Spleen (tissue), 11 donors: ENCODE data around the gene LSM11. TPM values are rescaled to one million over a fixed set of nuclear protein-coding genes. Genes with fewer than 3 reads are reported as not detected.

Experiments
- DNase-seq: peaks from one replicate; pipeline ENCODE4 v3.0.0-alpha.2; 2020
- H3K27ac ChIP-seq, 8 donors: fragments of 200-600 bp; sonication (generic) in 7 of 8; 1 replicate in 4 of 8; 2 replicates in 4 of 8; pipeline versions ENCODE4 v1.5.0 to v1.8.0; 2016 to 2021; ENCODE audit warnings: inconsistent platforms in 4 of 8, mild to moderate bottlenecking in 4 of 8, moderate library complexity in 1 of 8
- H3K27me3 ChIP-seq, 7 donors: fragments of 200-600 bp; sonication (generic) in 6 of 7; replicated peaks in 1 of 7; 1 replicate in 4 of 7; 2 replicates in 3 of 7; pipeline versions ENCODE4 v1.5.0 to v1.8.0; 2016 to 2021; ENCODE audit warnings: inconsistent platforms in 3 of 7, mild to moderate bottlenecking in 1 of 7
- H3K36me3 ChIP-seq, 6 donors: fragments of 200-600 bp; sonication (generic) in 5 of 6; 1 replicate in 4 of 6; 2 replicates in 2 of 6; pipeline versions ENCODE4 v1.5.0 to v1.8.0; 2016 to 2021; ENCODE audit warnings: inconsistent platforms in 2 of 6
- H3K4me1 ChIP-seq, 6 donors: fragments of 200-600 bp; sonication (generic) in 5 of 6; 1 replicate in 3 of 6; 2 replicates in 3 of 6; pipeline versions ENCODE4 v1.5.0 to v1.8.0; 2016 to 2021; ENCODE audit warnings: inconsistent platforms in 3 of 6
- H3K4me3 ChIP-seq, 8 donors: fragments of 200-600 bp; sonication (generic) in 7 of 8; 1 replicate in 4 of 8; 2 replicates in 4 of 8; pipeline versions ENCODE4 v1.5.0 to v1.8.0; 2016 to 2021; ENCODE audit warnings: inconsistent platforms in 4 of 8, mild to moderate bottlenecking in 4 of 8, moderate library complexity in 2 of 8
- H3K9me3 ChIP-seq, 8 donors: fragments of 200-600 bp; sonication (generic) in 7 of 8; 1 replicate in 4 of 8; 2 replicates in 4 of 8; pipeline versions ENCODE4 v1.5.0 to v1.8.0; 2016 to 2021; ENCODE audit warnings: inconsistent platforms in 4 of 8
- POLR2A ChIP-seq, 3 donors: fragments of 450-650 bp; IDR thresholded peaks; one replicate each; pipeline ENCODE4 v1.5.1; 2017; ENCODE audit warnings: antibody characterized with exemption in 3 of 3, mild to moderate bottlenecking in 1 of 3
- POLR2AphosphoS5 ChIP-seq, 3 donors: sonication (generic); formaldehyde crosslinking; IDR thresholded peaks; one replicate each; pipeline ENCODE4 v1.5.1; 2017; ENCODE audit warnings: antibody characterized with exemption in 3 of 3
- WGBS, 5 donors: extraction: QIAGEN DNeasy Blood & Tissue Kit in 3 of 5; methylation state at CpG; one replicate each; pipeline versions ENCODE4 v1.1.5 to v1.1.7; 2013 to 2018; 5-methylcytosine and 5-hydroxymethylcytosine counted together
- intact Hi-C: fragments of 100-400 bp; cut with DNase I; formaldehyde crosslinking; loops from one replicate; pipeline ENCODE4 v1.15.0; 2023; ENCODE audit warnings: low total_unique reads
- polyA plus RNA-seq, 3 donors: library from polyadenylated mRNA; stranded (reverse); fragments of 200-250 nt; gene quantifications; one replicate each; pipeline ENCODE4 v1.2.1, GENCODE V29; 2013
- total RNA-seq, 7 donors: library from RNA; depleted of rRNA in 3 of 7; stranded (reverse); fragments of >200 nt in 3 of 7; fragmentation: NEBNext Ultra II Directional in 4 of 7; extraction: Animal tissue kit (Norgen Biotek cat#: 25700) in 4 of 7; gene quantifications; one replicate each; pipeline versions ENCODE4 v1.1.0 to v1.2.1, GENCODE V29; 2016 to 2021
- TF ChIP-seq, protein P1 (sequence below), 11 experiments: fragments of 200-600 bp in 7 of 11; fragments of 450-650 bp in 4 of 11; sonication (generic) in 4 of 11; IDR thresholded peaks in 8 of 11; conservative IDR thresholded peaks in 3 of 11; 1 replicate in 7 of 11; 2 replicates in 4 of 11; pipeline versions ENCODE4 v1.4.0 to v1.8.0; 2016 to 2021; ENCODE audit warnings: antibody characterized with exemption in 11 of 11, inconsistent platforms in 4 of 11, mild to moderate bottlenecking in 1 of 11
- donor health status: healthy with polysubstance abuse.
- donor health status: DM: no; HTN: no; CAD: no; lungs with moderate emphysema.
- donor health status: DM: no; HTN: no; CAD: no.
- donor health status: Bipolar disorder and iron deficiency.
- donor health status: healthy.
- donor health status: DM: no; HTN: no; CAD: no.
- donor health status: DM: yes; HTN: yes; CAD: no.

The LSM11 gene
- total and polyA plus RNA-seq, 10 donors: 1.2 to 4.6 (median 3.2) TPM

DNA sequence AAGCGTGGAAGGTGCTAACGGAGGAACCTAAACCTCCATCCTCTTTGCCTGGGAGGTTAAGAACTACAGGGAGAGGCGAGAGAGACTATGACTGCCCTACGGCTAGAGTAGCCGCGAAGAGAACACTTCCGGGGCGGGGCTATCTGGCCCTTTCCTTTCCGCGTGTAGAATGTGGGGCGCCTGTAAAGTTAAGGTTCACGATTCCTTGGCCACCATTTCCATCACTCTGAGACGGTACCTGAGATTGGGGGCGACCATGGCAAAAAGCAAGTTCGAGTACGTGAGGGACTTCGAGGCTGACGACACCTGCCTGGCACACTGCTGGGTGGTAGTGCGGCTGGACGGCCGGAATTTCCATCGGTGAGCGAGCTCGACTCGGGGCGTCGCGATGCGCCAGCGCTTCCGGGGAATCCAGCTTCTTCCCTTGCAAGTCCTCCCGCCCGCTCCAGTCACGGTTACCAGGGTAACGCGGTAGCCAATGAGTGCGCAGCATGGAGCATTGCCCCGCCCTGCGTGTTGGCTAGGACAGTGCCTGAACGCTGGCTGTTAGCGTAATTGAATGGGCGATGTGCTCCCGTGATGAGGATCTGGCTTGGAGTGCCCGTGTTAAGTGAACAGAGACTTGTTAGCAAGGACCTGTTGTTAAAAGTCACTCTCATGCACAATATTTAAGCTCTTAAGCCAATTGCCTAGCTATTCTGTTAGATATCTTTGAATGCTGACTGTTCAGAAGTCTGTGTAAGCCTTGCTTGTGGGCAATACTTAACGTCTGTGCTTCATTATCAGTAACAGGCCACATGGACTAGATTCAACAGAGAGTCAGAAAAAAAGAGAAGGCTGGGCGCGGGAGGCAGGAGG lies 12.0 kb upstream of the LSM11 start, which contains the start of gene THG1L:
TSS of gene THG1L (plus strand) at position 149 of the 858 bp plus-strand sequence. CDS start at position 170, 21 bp downstream.
- Histone ChIP-seq H3K36me3 (peaks cover 0 to 39% (median 20%) of the 10 kb centered on the region in 6 donors), H3K27ac (peak within 1 kb of the TSS; percentile 76 to 95 (median 94)), H3K9me3 (no peaks in the 10 kb centered on the region), H3K4me1 (peaks cover 8 to 33% (median 21%) of the 10 kb centered on the region in 6 donors), H3K4me3 (peak within 1 kb of the TSS; percentile 67 to 89 (median 76)), H3K27me3 (no peaks in the 10 kb centered on the region)
- TF ChIP-seq POLR2A (IDR thresholded peaks at IDR 0.05) (peak in 2 of 3 donors; percentile 4 to 34), POLR2AphosphoS5 (IDR thresholded peaks at IDR 0.05) (peak; percentile 87 to 93 (median 92))
- TF ChIP-seq, protein P1, sequence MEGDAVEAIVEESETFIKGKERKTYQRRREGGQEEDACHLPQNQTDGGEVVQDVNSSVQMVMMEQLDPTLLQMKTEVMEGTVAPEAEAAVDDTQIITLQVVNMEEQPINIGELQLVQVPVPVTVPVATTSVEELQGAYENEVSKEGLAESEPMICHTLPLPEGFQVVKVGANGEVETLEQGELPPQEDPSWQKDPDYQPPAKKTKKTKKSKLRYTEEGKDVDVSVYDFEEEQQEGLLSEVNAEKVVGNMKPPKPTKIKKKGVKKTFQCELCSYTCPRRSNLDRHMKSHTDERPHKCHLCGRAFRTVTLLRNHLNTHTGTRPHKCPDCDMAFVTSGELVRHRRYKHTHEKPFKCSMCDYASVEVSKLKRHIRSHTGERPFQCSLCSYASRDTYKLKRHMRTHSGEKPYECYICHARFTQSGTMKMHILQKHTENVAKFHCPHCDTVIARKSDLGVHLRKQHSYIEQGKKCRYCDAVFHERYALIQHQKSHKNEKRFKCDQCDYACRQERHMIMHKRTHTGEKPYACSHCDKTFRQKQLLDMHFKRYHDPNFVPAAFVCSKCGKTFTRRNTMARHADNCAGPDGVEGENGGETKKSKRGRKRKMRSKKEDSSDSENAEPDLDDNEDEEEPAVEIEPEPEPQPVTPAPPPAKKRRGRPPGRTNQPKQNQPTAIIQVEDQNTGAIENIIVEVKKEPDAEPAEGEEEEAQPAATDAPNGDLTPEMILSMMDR (IDR thresholded peaks at IDR 0.05 in 8 of 11, conservative IDR thresholded peaks at IDR 0.05 in 3 of 11): peak in 1 of 11 experiments; percentile 14
- WGBS, 5 donors: 2 to 3% (median 3%) methylated on average over 26 to 47 of the region's 47 CpGs
- intact Hi-C loops: no loop called here
- peak; percentile 100 for DNase-seq

DNA sequence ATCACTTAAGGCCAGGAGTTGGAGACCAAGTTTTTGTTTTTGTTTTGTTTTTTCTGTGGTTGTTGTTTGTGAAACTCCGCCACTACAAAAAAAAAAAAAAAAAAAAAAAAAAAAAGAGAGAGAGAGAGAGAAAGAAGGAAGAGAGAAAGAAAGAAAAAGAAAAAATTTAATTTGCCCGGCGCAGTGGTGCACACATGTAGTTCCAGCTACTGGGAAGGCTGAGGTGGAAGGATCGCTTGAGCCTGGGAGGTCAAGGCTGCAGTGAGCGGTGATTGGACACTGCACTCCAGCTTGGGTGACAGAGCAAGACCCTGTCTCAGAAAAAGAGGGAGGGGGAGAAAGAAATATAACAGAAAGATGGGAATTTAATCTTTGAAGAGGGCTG lies 11.4 kb upstream of the LSM11 start:
- Histone ChIP-seq H3K36me3 (peaks cover 0 to 45% (median 23%) of the 10 kb centered on the region in 6 donors), H3K27ac (peak overlapping the region in 2 of 8 donors; percentile 93 to 94), H3K4me3 (peak overlapping the region in 5 of 8 donors; percentile 67 to 89 (median 74)), H3K4me1 (peaks cover 8 to 33% (median 21%) of the 10 kb centered on the region in 6 donors), H3K27me3 (no peaks in the 10 kb centered on the region), H3K9me3 (no peaks in the 10 kb centered on the region)
- no peak for DNase-seq
- TF ChIP-seq POLR2AphosphoS5 (IDR thresholded peaks at IDR 0.05) (no peak), POLR2A (IDR thresholded peaks at IDR 0.05) (no peak)
- TF ChIP-seq, protein P1 (IDR thresholded peaks at IDR 0.05 in 8 of 11, conservative IDR thresholded peaks at IDR 0.05 in 3 of 11): no peak
- 89 to 96% (median 93%) methylated on average over 5 of the region's 5 CpGs for WGBS, 5 donors
- intact Hi-C loops: no loop called here

DNA sequence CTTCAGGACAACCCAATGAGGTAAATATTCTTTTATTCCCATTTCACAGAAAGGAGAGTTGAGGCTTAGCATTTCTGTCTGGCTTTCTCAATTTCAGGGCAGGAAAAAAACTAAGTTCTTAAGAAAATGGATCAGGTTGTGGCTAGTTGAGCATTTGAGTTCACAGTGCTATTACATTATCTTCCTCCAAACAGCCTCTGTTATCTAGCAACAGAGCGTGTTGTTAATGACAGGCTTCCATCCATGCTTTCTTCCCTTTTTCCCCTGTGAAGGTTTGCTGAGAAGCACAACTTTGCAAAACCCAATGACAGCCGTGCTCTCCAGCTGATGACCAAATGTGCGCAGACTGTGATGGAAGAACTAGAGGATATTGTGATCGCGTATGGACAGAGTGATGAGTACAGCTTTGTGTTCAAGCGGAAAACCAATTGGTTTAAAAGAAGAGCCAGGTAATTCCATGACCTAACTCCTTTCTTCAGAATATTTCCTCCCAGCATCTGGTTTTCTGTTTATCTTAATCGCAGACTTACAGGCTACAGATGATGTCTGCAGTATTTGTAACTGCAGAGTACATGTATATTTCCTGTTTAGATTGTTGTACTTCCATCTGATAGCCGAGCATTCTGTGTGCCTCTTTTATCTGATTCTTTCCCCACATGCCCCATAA lies 10.8 kb upstream of the LSM11 start:
- Histone ChIP-seq H3K4me1 (peaks cover 8 to 33% (median 21%) of the 10 kb centered on the region in 6 donors), H3K4me3 (no peak overlapping the region), H3K9me3 (no peaks in the 10 kb centered on the region), H3K27me3 (no peaks in the 10 kb centered on the region), H3K27ac (no peak overlapping the region), H3K36me3 (peaks cover 0 to 51% (median 26%) of the 10 kb centered on the region in 6 donors)
- TF ChIP-seq, protein P1 (IDR thresholded peaks at IDR 0.05 in 8 of 11, conservative IDR thresholded peaks at IDR 0.05 in 3 of 11): no peak
- TF ChIP-seq POLR2AphosphoS5 (IDR thresholded peaks at IDR 0.05) (no peak), POLR2A (IDR thresholded peaks at IDR 0.05) (no peak)
- 91 to 96% (median 93%) methylated on average over 8 of the region's 8 CpGs for WGBS, 5 donors
- DNase-seq: no peak
- intact Hi-C loops: no loop called here
